Activated CD8-positive, alpha-beta memory T cell treated with anti-CD3 and anti-CD28 coated beads, Interleukin-2, amount 50 U/mL, for 48 hours (primary cell): Measurements from ENCODE around the gene TBC1D4.

Experiments used
- DNase-seq: peaks from one replicate; pipeline ENCODE4 v3.0.0-alpha.2; 2020

TBC1D4 gene

DNA sequence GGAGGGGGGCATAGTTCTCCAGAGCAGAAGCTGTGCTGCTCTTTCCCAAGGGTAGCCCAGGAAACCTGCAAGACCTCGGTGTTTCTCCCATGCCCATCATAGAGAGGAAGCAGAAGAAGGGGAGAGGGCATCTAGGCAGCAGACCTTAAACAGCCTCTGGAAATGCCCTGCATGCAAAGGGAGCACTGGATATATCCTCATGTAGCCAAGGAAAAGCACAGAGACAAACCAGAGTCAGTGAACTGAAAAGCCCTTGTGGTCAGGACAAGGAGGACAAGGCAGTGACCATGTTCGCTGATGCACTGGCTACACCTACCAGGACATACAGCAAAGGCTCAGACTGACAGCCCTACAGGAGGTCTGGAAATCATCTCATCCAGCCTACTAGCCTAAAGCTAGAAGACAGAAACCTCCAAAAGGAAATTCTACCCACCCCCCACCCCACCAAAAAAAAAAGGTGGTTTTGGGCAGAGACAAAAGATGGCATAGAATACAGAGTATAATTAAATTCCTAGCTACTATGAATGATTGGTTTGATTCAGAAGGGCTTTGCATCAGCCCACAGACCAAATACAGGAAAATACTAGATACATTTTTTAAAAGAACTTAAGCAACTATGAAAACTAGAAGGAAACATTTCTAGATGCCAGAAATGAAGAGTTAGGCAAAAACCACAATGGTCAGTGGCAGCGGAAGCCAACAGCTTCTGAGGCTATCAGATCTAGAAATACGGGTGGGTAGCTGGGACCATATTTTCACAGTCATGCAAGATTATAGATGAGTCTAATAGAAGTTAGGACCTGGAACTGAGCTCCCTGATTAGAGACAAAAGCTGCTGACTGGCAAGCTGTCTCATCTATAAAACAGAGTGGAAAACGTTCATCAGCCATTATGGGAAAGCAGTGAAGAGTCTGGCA lies 4.4 kb upstream of the TBC1D4 start:
- no peak for DNase-seq

DNA sequence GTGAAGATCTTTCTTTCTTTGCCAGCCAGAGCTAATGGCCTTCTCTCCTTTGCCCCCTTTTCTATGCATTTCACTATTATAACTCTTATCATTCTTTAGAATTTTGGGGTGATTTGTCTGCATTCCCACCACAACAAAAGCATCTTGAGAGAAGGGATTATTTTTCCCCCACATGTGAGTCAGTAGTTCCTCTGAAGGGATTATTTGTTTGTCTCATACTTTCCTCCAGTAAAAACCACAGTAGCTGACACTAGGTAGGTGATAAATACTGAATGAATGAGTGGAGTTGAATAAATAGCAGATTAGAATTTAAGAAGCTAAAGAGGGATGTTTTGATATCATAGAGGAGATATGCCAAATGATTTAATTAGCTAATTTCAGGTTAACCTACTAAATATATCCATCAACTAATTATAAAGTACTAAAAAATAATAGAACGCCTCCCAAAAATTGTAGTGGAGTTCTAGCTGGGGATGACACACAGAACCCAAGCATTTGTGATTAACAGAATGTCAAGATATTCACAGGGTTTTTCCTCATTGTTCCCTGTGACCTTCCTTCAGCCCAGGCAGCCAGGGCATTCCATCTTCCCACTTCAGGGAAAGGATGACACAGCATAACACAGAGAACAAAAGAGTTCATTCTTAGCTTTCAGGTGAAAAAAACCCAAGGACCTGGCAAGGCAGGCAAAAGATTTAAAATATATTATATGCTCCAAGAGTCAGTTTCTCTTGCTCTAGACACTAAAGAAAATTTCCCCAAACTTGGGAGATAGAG lies 3.5 kb upstream of the TBC1D4 start:
- no peak for DNase-seq

DNA sequence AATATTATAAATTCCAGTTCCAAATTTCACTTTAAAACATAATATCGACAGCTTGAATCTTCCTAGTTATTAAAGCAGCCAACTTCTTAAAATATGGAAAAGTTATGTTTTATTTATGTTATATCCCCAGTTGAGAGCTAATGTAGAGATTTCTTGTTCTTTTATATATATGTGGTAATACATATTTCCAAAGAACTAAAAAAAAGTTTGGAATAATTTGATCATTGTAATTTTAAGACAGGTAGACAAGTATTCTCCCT lies 781 bp upstream of the TBC1D4 start:
- DNase-seq: no peak

DNA sequence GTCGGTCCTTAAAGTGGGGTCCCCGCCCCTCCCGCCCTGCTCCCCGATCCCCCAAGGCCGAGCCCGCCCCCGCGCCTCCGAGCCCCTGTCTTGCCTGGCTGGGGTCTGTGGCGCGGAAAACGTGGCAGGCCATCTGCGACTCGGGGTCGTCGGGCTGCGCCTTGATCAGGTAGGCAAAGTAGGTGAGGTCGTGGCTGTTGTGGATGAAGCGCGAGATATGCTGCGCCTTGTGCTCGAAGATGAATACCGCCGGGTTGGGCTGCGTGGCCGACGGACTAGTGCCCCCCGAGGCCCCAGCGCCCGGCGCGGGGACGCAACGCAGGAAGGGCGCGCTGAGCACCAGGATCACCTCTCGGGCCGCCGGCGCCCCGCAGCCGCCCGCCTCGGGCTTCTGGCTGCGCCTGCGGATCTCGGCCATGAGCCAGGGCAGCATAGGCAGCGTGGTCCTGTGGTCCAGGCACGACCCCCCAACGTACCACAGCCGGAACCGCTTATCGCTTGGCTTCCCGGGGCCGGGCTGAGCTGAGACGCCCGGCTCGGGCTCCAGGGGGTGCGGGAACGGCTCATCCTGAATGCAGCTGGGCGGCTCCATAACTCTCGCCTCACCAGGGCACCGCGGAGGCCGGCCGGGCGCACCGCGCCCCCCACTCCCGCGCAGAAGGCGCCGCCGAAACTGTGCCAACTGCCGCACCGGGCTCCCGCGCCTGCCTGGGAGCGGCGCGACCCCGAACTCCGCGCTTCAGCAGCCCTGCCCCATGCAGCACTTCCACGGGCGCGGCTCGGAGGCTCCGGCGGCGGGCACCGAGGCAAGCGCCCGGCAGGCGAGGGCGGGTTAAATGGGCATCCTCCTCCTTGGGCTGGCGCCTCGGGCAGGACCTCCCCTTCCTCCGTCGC lies 546 bp downstream of the TBC1D4 start:
- DNase-seq: peak; percentile 69

DNA sequence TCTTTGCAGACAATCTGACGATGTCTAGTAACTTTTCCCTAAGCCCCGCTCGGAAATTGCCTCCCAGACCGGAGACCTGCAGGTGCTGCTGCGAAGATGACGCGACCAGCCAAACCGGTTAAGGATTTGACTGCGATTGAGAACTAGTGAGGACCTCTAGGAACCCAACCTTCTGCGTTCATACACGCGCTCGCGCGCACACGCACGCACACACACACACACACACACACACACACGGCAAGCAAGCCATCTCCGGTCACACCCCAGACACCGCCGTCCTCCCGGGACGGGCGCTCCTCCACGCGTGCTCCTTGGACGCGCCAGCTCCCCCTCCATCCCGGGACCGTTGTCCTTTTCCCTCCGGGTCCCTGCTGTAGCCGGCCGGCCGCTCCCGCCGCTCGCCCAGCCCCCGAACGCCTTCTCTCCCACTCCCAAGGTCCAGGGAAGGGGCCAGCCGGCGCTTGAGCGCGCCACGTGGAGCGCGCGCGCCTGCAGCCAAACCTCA lies 1.2 kb downstream of the TBC1D4 start:
- DNase-seq: peak; percentile 60

DNA sequence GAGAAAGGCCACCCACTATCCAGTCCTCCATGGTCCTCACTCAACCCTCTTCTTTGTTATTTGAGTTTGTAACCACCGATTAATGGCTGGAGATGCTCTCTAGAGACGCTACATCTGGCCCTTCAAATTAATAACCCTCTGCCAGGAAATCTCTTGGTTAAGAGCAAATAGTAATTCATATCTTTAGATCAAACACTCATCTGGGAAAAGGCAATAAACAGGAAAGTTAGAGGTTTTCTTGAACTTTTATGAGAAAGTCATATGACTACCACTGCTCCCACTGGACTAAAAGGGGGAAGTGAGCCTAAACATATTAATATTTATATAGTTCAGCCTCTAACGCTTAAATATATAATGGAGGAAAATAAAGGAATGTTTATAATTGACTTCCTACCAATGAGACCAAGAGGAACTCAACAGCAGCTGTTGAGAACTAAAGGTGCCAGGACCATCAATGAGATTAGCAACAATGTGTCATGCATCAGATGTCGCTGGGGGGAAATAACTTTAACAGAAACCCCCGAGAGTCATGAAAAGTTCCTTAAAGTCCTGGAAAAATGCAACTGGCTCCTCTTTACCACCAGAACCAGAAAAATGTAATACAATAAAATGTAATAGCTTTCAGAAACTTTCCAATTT lies 2.7 kb downstream of the TBC1D4 start:
- DNase-seq: no peak

DNA sequence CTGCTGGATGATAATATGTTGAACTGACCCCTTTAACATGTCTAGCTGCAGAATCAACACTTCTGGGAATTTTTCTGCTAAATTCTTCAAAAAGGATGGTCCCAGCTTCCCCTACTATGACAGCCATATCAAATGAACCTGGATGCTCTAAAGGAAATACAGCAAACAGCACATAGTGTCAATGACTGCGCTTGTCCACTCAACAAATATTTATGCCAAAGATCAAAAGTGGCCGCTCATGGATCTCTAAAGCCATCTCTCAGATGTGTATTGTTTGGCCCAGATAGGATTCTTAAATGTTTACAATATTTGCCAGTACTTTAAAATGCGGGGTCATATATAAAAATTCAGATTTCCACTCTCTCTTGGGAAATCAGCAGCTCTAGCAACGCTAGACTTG lies 3.3 kb downstream of the TBC1D4 start:
- no peak for DNase-seq

DNA sequence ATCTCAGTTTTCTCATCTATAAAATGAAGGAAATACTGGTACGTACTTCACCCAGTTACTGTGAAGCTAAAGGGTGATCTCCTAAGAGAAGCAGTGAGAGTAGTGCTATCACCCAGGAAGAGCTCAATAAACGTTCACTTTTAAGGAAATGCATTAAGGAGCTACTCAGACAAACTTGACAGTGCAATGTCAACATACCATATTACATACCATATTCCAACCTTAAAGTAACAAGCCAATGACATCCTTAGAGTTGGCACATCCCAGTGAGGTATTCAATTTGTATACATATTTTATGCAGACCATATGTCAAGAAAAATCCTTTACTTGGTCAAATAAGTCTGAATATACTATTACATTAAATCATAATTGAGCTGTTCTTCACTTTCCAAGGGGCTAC lies 7.0 kb downstream of the TBC1D4 start:
- no peak for DNase-seq

DNA sequence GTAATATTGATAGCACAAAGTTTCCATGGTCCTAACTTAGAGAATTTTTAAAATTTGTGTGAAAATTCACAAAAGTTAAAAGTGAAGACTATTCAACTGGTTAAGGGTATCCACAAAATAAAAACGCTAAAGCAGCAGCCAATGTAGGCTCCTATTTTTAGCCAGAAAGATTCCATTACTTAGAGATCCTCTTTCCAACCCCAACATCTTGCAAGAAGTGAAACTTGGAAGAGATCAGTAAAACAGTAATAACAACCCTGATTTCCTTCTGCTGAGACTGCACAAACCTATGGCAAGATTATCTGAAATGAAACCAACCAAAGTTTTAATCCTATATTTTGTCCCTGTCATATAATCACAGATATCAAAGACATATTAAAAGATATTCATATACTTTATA lies 8.5 kb downstream of the TBC1D4 start:
- no peak for DNase-seq

DNA sequence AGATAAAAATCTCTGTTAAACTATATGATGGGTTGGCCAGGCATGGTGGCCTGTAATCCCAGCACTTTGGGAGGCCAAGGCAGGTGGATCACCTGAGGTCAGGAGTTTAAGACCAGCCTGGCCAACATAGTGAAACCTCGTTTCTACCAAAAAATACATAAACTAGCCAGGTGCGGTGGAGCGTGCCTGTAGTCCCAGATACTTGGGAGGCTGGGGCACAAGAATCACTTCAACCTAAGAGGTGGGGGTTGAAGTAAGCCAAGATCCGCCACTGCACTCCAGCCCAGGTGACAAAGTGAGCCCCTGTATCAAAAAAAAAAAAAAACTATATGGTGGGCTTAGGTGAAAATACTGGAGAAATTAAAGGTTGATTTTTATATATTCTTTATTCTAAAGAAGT lies 11.3 kb downstream of the TBC1D4 start:
- DNase-seq: no peak

DNA sequence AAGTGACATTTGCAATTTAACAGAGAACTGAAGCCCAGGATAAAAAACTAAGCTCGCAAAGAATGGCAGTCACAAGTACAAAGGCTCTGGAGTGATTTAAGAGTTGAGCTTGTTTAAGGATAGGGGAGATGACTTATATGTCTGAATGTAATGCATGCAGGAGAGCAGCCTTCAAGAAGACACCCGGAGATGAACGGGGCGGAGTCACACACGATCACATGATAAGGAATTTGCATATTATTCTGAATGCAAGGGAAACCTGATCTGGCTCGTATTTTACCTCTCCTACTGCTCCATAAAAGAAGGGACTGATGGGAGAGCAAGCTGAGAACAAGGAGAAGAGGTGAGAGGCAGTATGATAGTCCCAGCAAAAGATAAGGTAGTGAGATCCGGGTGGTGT lies 12.9 kb downstream of the TBC1D4 start:
- DNase-seq: no peak

DNA sequence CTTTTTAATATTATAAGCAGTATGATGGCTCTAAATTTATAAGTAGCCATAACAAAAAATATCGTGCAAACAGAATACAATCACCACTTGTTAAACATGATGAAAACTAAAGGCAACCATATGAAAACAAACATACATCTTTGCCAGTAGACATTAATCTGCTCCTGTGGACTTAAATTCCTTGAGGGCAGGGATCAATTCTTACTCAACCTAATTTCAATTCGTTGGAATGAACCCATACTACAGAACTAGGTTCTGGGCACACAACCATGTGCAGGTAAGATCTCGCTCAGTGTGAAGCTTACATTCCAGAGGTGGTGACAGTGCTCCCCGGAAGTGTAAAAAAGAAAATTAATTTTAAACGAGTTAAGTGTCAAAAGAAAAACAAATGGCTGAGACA lies 13.4 kb downstream of the TBC1D4 start:
- DNase-seq: no peak

DNA sequence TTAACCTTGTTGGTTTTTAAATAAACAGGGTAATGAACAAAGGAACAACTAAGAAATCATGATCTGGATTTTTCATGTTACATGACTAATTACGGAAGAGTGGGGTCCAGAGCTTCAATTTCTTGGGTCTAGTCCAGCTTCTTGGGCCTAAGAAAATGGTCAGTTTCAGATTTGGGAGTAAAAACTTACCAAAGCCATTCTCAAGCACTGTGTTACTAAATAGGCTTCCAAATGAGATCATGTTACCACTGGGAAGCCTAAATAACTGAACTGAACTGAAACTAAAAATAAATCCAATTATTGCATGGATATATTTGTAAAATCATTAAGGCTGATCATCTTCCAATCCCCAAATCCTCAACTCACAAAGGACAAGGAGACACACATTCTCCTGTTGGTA lies 13.9 kb downstream of the TBC1D4 start:
- DNase-seq: no peak

DNA sequence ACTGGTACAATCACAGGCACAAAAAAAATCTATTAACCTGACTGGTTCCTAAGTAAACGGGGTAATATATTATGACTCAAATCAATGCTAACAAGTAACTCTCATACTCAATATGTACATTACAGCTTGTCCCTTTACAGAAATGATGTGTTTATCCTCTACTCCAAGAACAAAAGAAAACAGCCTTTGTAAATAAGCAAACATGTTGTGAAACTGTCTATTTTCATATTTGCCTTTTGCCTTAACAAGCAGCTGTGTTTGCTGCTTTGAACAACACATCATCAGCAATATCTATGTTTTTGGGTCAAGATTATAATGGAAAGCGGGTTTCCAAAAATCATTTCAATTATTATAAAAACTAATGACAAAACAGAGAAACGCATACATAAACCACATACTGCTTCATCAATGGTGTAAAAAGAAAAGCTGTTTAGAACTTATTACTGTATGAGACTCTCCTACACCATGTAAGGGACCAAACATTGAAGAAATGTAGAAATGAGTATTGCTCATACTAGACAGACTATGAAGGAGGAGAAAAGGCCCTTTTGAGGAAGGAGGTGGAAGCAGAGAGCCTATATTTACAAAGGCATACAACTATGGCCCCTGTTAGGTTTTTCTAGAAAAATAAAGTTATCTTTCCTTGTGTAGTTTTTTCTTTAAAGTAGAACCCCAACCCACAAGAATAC lies 14.8 kb downstream of the TBC1D4 start:
- DNase-seq: no peak

DNA sequence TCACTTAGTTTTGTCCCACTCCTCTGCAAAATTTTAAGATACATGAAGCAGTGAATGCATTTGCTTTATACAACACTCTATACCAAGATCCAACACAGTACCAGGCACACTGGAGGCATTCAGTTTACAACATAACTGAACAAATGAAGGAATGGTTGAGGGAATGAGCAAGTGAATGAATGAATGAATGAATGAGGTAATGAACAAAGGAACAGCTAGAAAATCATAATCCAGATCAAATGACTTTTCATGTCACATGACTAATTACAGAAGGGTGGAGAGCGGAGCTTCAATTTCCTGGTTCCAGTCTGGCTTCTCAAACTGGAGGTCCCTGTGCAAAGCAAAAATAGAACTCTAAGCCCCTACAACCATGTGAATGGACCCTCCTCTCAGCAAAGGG lies 16.7 kb downstream of the TBC1D4 start:
- DNase-seq: no peak

DNA sequence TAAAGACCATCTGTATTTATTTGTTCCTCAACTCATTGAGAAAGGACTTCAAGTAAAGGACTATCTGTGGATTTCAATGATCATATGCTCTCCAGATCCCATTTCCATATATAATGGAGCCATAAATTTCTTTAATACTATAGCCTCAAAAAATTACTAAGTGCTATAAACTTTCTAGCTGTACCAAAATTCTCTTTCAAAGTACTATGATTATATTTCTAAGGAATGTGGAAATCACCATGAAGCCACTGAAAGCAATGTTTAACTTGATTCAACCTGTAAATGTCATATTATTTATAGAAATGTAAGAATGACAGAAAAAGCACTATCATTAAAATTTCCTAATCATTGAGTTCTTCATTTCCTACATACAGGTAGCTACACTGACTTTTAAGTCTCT lies 20.7 kb downstream of the TBC1D4 start:
- no peak for DNase-seq

DNA sequence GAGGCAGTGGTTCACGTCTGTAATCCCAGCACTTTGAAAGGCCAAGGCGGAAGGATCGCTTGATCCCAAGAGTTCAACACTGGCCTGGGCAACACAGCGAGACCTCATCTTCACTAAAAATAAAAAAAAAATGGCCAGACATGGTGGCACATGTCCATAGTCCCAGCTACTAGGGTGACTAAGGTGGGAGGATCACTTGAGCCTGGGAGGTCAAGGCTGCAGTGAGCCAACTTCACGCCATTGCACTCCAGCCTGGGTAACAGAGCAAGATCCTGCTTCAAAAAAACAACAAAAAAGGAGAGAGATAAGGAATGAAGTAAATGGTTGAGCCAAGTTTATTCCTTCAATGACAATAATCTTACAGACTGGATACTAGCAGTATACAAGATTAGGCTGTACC lies 21.3 kb downstream of the TBC1D4 start:
- no peak for DNase-seq

DNA sequence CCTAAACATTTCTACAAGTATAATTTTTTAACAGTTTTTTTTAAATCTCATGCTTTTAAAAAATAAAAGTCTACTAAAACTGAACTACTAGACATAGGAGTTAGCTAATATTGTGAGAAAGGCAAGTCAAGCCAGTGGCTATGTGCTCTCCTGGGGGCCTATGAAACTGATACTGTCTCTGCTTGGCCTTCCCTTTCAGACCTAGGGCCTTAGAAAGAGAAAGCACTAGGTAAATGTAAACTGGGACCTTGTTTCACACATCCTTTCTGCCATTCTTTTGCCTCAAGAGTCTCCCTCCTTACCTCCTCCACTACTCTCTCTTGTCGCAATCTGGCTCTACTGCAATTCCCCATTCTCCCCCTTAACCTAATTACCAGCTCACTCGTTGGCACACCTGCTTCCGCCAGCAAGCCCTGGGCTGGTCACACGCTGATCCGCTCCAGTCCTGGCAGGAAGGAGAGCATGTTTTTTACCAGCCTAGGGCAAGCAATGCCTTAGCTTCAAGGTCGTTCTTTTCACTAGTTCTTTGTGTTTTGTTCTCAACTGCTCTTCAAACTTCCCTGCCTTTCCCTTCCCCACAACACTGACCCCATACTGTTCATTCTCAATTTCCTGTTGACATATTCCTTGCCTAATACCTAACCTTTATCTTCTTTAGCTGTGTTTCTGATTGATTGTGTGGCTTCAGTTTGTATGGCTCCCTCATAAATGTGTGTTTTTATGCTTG lies 23.1 kb downstream of the TBC1D4 start:
- no peak for DNase-seq

DNA sequence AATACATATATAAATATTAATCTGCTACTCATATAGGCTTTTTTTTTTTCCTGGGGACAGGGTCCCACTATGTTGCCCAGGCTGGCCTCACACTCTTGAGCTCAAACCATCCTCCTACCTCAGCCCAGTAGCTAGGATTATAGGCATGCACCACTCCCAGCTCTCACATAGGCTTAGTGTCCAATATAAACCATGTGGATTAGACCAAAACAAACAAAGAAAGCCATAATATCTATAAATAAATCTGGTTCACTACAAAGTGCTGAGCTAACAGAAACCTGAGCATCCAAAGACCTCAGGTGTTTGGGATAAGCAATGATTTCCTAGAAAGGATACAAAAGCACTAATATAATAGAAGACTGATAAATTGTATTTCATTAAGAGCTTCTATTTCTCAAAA lies 26.0 kb downstream of the TBC1D4 start:
- DNase-seq: no peak

DNA sequence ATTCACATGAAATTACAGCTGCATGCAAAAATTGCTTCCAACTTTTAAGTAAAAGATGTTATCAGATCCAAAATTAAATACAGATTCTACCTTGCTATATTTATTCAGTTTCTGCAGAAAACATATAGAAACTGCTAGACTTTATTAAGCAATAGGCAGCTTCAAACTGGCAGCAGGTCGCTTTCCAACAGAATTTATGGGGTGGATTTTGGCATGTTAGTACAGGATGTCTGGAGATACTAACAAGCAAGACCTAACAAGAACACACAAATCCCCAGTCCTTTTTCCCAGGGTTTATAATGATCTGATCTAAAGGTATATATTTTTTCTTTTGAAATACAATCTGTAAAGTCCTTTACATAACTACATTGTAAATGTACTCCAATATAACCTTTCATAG lies 27.5 kb downstream of the TBC1D4 start:
- no peak for DNase-seq

DNA sequence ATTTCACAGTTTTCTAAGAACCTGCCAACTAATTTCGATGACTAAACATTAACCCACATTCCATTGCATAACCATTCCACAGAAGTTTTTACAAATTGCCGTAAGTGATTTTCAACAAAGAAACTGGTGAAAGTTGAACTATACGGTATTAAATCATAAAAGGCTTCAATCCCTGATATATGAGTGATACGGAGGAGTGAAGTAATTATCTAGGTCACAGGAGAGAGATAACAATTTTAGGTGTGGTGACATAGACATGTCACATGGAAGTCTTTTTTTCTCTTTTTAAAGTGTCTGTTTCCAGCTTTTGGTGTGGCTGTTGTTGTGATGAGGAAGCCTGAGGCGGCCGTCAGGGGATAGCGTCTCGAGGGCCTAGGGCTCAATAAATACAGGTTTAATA lies 29.4 kb downstream of the TBC1D4 start:
- DNase-seq: no peak

DNA sequence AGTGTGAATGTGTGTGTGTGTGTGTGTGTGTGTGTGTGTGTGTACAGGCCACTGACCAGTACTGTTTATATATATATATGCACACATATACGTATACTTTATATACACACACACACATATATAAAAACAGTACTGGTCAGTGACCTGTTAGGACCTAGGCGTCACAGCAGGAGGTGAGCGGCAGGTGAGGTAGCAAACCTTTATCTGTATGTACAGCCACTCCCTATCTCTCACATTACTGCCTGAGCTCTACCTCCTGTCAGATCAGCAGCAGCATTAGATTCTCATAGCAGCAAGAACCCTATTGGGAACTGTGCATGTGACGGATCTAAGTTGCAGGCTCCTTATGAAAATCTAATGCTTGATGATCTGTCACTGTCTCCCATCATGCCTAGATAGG lies 34.5 kb downstream of the TBC1D4 start:
- no peak for DNase-seq
